Effector memory CD4-positive, alpha-beta T cell (primary cell): ENCODE data around the gene PADI1.

Experiments used
- DNase-seq, 3 donors: peaks; one replicate each; pipeline ENCODE4 v3.0.0-alpha.2; 2020
- H3K27ac ChIP-seq: 2 replicates; pipeline ENCODE4 v1.7.0; 2013; ENCODE audit warnings: mild to moderate bottlenecking, low read length, moderate library complexity; ENCODE audit not compliant: insufficient read depth, poor library complexity, severe bottlenecking
- H3K27me3 ChIP-seq: replicated peaks from 2 replicates; pipeline ENCODE4 v1.7.0; 2013; ENCODE audit warnings: mild to moderate bottlenecking, low read length; ENCODE audit not compliant: insufficient read depth, control insufficient read depth, poor library complexity, severe bottlenecking
- H3K36me3 ChIP-seq: 2 replicates; pipeline ENCODE4 v1.7.0; 2013; ENCODE audit warnings: mild to moderate bottlenecking, low read length, moderate library complexity; ENCODE audit not compliant: control insufficient read depth, insufficient read depth
- H3K4me1 ChIP-seq: 2 replicates; pipeline ENCODE4 v1.7.0; 2013; ENCODE audit warnings: low read length, mild to moderate bottlenecking; ENCODE audit not compliant: control insufficient read depth, insufficient read depth, poor library complexity, severe bottlenecking
- H3K4me3 ChIP-seq: 2 replicates; pipeline ENCODE4 v1.7.0; 2013; ENCODE audit warnings: low read length, low read depth, mild to moderate bottlenecking; ENCODE audit not compliant: insufficient read depth, poor library complexity, severe bottlenecking
- H3K9me3 ChIP-seq: 2 replicates; pipeline ENCODE4 v1.7.0; 2013; ENCODE audit warnings: mild to moderate bottlenecking, low read length, moderate library complexity; ENCODE audit not compliant: control insufficient read depth

The PADI1 gene

DNA sequence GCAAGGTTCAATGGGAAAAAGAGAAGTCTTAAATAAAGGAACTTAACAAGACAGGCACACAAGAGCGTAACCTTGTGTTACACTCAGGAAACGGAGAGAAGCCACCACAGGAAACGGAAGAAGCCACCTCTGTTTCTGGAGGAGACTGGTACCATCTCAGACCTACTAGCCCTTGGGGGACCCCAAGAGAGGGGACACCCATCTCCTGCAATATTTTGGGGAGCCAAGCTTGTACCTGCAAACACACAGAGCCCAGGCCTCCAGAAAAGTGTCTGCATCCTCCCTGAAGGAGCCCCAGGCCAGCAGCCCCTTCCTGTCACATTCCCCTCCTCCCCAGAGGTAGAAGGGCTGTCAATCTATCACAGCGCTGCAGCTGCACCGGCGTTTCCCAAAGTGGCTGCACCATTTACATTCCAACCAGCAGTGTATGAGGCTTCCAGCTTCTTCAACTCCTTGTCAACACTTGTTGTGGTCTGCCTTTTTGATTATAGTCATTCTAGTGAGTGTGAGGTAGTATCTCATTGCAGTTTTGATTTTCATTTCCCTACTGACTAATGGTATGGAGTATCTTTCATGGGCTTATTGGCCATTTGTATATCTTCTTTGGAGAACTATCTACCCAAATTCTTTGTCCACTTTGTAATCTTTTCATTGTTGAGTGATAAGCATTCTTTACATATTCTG is 23.0 kb upstream of the PADI1 start:
- no peaks in the 10 kb centered on the region for H3K9me3 ChIP-seq
- peaks cover 13% of the 10 kb centered on the region for H3K4me1 ChIP-seq
- no peak overlapping the region for H3K27ac ChIP-seq
- peak overlapping the region; percentile 9 for H3K4me3 ChIP-seq
- H3K27me3 ChIP-seq, result no peaks in the 10 kb centered on the region
- no peaks in the 10 kb centered on the region for H3K36me3 ChIP-seq
- DNase-seq, result no peak

DNA sequence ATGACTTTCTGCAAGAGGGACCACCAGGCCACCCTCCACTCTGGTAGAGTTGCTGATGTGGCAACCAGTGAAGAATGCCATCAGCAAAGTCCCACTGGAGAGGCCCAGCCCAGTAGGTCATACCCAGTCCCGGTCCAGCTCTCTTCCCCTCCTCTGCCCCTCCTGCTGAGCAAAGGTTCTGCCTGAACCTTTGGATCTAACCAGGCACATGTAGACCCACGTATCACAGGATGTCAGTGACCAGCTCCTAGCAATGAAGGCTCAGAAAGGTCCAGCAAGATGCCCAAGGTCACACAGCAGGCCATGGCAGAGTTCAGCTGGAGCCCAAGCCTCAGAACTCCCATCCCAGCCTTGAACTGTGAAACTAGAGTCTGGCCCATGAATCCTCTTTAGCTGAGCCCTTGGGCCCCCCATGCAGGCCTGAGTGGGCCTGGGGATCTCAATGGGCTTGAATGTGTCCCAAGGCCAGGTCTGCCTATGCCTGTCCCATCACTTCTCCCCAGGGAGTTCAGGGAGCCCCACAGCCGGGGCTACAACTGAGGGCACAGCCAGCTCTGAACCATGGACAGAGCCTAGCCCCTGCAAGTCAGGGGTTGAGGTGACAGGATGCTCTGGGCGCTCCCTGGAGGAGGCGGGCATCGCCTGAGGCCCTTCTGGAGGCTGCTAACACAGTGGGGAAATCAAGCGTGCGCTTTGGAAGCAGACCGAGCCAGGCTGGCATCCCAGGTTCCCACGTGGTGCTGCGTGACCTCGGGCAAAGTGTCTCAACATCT is 21.4 kb upstream of the PADI1 start:
- H3K27me3 ChIP-seq, result no peaks in the 10 kb centered on the region
- no peak for DNase-seq
- no peaks in the 10 kb centered on the region for H3K9me3 ChIP-seq
- H3K4me3 ChIP-seq, result no peak overlapping the region
- H3K4me1 ChIP-seq, result peaks cover 13% of the 10 kb centered on the region
- no peak overlapping the region for H3K27ac ChIP-seq
- no peaks in the 10 kb centered on the region for H3K36me3 ChIP-seq

DNA sequence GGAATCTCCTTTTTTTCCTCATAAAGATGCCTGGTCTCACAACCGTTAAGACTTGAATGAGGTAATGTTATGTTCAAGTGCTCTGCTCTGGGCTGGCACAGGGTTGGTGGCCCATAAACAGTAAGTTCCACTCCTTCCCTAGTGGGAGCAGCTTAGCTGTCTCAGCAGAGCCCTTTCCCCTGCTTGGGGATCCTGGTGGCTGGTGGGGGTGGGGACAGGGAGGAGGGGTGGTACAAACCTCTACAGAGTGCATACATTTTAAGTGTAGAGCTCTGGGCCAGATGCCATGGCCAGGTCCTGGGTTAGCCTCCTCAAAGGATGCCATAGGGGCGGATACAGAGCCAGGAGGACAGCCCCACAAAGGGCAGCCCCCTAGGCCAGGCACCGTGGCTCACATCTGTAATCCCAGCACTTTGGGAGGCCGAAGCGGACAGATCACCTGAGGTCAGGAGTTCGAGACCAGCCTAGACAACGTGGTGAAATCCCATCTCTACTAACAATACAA is 20.7 kb upstream of the PADI1 start:
- DNase-seq, result no peak
- no peaks in the 10 kb centered on the region for H3K36me3 ChIP-seq
- H3K9me3 ChIP-seq, result no peaks in the 10 kb centered on the region
- H3K27ac ChIP-seq, result no peak overlapping the region
- H3K4me1 ChIP-seq, result peaks cover 13% of the 10 kb centered on the region
- no peak overlapping the region for H3K4me3 ChIP-seq
- no peaks in the 10 kb centered on the region for H3K27me3 ChIP-seq

DNA sequence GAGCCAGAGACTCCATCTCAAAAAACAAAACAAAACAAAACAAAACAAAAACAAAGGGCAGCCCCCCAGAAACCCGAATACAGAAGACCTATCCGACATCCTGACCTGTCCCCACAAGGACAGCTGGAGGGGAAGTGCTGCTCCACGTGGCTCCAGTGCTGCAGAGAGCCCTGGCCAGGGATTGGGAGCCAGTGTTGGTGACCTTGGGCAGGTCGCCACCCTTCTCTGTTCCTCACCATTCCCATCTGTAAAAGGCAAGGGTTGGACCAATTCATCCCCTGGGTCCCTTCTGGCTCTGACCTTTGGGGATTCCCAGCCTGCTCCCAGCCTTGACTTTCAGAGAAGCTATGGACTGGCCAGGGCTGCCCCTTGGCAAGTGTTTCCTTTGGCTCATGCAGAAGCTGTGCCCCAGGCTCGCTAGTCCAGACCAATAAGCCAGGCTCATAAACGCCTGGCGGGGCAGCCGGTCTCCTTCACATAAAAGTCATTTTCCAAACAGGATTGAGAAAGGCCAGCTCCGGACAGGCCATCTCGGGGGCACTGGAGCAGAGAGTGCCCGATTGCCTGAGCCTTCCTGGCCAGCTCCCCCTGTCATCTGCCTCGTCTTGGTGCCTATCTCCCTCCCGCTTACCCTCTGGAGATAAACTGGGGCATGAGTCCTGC is 20.0 kb upstream of the PADI1 start:
- H3K27me3 ChIP-seq, result no peaks in the 10 kb centered on the region
- DNase-seq, result no peak
- H3K9me3 ChIP-seq, result no peaks in the 10 kb centered on the region
- no peak overlapping the region for H3K27ac ChIP-seq
- H3K4me1 ChIP-seq, result peaks cover 13% of the 10 kb centered on the region
- no peaks in the 10 kb centered on the region for H3K36me3 ChIP-seq
- H3K4me3 ChIP-seq, result no peak overlapping the region

DNA sequence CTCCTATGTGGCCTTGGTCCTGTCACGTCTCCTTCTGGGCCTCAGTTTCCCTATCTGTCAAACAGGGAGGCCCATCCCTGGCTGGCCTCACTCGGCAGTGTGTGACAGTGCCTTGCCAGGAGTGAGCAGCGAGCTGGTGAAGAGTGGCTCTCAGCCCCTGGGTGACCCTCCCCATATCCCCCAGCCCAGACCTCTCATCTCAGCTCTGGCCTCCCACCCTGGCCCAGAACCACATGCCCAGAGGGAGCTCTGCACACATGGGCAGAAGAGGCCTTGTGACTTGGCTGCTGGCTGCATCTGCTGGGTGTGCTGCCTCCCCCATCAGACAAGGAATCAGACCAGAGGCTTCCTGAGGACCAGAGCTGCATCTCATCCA is 19.5 kb upstream of the PADI1 start:
- Histone ChIP-seq H3K9me3 (no peaks in the 10 kb centered on the region), H3K27ac (no peak overlapping the region), H3K36me3 (no peaks in the 10 kb centered on the region), H3K4me3 (no peak overlapping the region), H3K27me3 (no peaks in the 10 kb centered on the region), H3K4me1 (peaks cover 13% of the 10 kb centered on the region)
- DNase-seq, result no peak

DNA sequence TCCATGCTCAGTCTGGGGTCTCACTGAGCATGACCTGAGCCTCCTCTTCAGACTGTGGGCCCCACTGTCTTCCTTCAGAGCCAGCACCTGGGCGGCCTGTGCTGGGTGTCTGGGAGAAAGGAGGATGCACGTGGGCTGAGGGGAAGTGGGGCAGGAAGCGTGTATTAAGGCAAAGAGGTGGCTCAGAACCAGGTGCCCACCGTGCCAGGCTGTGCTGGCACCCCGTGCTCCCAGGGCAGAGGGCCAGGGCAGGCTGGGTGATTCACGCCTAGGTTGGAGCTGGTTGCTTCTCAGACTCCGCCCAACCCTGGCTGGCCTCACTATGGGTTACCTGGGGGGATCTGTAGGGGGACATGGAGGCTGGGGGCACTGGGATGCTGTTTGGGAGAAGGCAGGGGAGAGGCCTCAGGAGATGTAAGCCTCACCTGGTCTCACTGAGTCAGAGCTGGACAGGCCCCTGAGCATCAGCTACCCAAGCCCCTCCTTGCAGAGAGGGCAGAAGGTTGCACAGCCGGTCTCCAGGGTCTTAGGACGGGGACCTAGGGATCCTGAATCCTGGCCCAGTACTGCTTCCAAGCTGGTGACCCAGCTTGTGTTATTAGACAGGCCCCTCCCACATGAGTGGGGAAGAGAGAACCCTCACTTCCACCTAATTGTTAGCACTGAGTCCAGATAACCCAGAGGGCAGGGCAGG is 18.6 kb upstream of the PADI1 start:
- DNase-seq, result no peak
- no peaks in the 10 kb centered on the region for H3K9me3 ChIP-seq
- no peak overlapping the region for H3K27ac ChIP-seq
- H3K27me3 ChIP-seq, result no peaks in the 10 kb centered on the region
- no peaks in the 10 kb centered on the region for H3K36me3 ChIP-seq
- peaks cover 12% of the 10 kb centered on the region for H3K4me1 ChIP-seq
- H3K4me3 ChIP-seq, result no peak overlapping the region

DNA sequence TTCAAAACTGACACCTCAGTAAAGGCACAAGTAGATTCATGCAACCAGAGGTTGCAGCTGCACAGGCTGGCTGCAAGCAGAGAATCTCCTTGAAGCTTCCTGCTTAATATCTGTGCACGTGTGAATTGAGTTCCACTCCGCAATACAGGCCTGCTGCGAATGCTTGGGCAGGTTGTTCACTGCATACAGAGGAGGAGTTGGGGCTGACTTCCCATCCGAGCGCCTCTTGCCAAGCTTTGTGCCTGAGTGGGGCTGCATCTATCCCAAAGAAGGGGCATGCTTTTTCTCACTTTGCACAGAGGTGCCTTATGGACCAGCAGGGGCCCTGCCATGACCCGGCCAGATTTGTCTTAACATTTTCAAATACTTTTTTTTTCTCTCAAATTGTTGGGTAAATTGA is 17.9 kb upstream of the PADI1 start:
- Histone ChIP-seq H3K4me1 (peaks cover 5% of the 10 kb centered on the region), H3K27ac (no peak overlapping the region)

DNA sequence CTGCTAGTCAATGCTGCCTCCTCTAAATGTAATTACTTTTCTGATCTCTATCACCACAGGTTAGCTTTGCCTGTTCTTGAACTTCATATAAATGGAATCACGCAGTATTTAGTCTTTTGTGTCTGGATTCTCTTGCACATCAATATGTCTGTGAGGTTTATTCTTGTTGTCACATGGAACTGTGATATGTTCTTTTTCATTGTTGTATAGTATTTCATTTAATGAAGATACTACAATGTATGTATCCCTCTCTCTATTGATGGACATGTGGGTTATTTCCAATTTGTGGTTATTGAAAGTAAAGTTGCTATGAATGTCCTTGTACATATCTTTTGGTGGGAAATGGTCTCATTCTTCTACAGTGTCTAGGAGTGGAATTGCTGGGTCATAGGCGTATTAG is 16.7 kb upstream of the PADI1 start:
- peaks cover under 1% of the 10 kb centered on the region for H3K4me1 ChIP-seq
- no peak overlapping the region for H3K27ac ChIP-seq
- no peak overlapping the region for H3K4me3 ChIP-seq
- H3K27me3 ChIP-seq, result no peaks in the 10 kb centered on the region
- no peaks in the 10 kb centered on the region for H3K9me3 ChIP-seq
- DNase-seq, result no peak
- no peaks in the 10 kb centered on the region for H3K36me3 ChIP-seq

More for the DNA sequence above, 17.9 kb upstream of the PADI1 start:
- Histone ChIP-seq H3K9me3 (no peaks in the 10 kb centered on the region), H3K4me3 (no peak overlapping the region), H3K36me3 (no peaks in the 10 kb centered on the region), H3K27me3 (no peaks in the 10 kb centered on the region)
- DNase-seq, result no peak

DNA sequence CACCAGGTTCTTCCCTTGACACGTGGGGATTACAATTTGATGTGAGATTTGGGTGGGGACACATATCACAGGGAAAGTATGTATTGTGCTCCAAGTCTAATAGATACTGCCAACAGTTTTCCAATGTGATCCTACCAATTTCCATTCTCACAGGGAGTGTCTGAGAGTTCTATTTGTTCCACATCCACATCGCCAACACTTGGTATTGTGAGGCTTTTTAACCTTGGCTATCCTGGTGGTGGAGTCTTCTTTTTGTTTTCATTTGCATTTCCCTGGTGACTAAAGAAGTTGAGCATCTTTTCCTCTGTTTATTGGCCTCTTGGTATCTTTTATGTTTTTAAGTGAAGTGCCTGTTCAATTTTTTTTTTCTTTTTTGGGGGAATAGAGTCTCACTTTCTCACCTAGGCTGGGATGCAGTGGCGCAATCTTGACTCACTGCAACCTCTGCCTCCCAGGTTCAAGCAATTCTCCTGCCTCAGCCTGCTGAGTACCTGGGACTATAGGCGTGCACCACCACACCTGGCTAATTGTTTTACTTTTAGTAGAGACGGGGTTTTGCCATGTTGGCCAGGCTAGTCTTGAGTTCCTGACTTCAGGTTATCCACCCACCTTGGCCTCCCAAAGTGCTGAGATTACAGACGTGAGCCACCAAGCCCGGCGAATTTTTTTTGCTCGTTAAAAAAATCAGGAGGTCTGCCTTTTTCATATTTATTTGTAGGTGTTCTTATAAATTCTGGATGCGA is 15.9 kb upstream of the PADI1 start:
- no peaks in the 10 kb centered on the region for H3K27me3 ChIP-seq
- no peak overlapping the region for H3K4me3 ChIP-seq
- no peak for DNase-seq
- H3K36me3 ChIP-seq, result no peaks in the 10 kb centered on the region
- H3K9me3 ChIP-seq, result no peaks in the 10 kb centered on the region
- H3K4me1 ChIP-seq, result no peaks in the 10 kb centered on the region
- no peak overlapping the region for H3K27ac ChIP-seq
